GM21723 (cell line): ENCODE results near the gene ACVR1B.
"Not testable (repeated sequence)": the region's sequence is repeated elsewhere in the genome, so short reads cannot be mapped to it uniquely, and the experiment has no call there.

Experiments
- ATAC-seq: cut with Tn5 transposase; IDR thresholded peaks from one replicate; pipeline ENCODE4 v1.9.1; 2021; ENCODE audit warnings: mild to moderate bottlenecking, moderate library complexity; ENCODE audit not compliant: unreplicated experiment

Gene ACVR1B

DNA sequence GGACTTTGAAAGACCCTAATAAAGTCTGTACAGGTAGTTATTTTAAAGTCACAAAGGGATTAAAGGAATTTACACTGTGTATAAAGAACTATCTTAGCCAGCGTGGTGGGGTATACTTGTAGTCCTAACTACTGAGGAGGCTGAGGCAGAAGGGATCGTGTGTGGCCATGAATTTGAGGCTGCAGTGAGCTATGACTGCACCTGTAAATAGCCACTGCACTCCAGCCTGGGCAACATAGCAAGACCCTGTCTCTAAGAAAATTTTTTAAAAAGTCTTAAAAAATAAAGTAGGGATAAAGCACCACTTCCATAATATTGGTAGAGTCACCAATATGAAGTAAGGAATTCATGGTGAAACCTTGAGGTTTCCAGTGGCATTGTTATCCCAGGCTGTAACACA is 18.1 kb downstream of the ACVR1B start:
- no peak for ATAC-seq

DNA sequence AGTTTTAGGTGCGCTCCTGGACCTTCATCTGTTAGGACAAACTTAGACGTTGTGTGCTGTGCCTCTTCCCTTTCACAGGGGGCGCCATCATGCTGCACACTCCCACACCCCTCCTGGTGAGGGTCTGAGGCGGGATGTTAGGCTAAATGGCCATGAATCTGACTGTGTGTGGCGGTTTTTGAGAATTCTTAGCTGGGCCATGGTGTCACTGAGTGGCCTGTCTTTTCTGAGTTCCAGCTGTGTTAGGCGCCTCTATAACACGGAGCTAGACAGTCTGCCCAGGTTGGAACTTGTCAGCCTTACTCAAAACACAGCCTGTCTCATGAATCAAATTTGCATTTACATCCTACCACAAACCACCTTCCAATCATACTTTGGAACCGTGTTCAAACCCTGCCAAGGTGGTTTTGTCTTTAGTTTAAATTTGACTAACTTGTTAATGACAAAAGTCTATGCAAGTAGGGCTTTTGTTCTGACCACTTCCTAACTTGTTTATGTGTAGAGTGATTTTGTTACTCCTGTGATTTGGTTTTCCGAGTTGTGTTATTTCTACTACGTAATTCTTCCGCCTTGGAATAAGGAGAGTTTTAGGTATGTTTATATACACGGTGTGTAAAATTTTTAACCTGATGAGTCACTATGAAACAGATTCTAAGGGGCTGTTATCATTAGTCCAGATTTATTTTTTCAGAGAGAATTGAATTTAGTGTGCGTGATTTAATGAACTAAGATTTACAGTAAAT is 19.6 kb downstream of the ACVR1B start:
- ATAC-seq = peak; percentile 94

DNA sequence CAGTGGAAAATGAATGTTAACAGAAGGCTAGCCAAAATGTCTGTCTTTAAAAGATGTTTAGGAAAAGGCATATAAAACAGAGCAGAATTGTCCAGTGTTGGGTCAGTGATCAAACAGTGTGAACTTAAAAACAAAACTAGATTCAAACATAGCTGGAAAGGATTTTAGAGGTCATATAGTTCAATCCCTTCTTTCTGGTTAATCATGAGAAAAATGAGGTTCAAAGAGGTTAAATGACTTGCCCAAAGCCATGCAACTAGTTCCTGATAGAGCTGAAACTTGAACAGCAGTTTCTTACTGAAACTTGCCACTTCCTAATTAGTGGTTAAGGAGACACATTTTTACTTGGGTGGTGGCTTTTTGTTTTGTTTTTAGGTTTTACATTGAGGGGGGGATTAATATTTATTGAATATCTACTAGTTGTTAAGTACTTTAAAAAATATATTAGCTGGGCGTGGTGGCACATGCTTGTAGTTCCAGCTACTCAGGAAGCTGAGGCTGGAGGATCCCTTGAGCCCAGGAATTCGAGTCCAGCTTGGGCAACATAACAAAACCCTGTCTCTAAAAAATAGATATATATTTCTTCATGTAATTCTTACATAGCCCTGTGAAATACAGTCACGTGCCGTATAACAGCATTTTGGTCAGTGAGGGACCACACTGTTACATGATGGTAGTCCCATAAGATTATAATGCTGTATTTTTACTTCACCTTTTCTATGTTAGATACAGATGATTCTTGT is 20.4 kb downstream of the ACVR1B start:
- no peak for ATAC-seq

DNA sequence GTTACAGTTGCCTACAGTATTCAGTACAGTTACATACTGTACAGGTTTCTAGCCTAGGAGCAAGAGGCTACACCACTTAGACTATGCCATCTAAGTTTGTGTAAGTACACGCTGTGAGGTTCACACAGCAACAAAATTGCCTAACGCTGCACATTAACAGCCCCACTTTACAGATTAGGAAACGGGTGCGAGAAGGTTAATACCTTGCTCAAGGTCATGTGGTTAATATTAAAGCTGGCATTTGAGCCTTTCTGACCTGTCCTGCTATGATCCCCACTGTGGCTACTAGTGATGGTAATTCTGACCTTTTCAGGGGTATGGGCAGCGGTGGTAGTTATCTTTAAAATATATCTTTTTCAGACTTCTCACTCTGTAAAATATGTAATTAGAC is 20.9 kb downstream of the ACVR1B start:
- no peak for ATAC-seq

DNA sequence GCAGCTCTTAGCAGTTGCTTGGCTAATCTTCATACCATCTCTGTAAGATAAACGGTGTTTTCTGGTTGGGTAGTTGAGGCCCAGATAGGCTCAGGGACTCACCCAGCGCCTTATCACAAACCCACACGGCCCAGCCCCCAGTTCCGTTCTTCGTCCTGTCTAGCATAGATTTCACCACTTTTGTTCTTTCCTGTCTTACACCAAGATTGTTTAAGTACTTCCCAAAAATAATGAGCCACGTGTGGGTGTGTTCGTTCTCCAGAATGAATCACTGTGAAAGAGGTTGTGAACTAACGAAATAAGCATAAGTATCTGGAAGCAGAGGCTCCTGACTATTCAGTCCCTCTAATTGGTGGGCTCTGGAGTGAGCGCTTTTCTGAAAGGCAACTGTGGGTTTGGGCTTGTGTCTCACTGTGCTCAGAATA is 21.4 kb downstream of the ACVR1B start:
- no peak for ATAC-seq

DNA sequence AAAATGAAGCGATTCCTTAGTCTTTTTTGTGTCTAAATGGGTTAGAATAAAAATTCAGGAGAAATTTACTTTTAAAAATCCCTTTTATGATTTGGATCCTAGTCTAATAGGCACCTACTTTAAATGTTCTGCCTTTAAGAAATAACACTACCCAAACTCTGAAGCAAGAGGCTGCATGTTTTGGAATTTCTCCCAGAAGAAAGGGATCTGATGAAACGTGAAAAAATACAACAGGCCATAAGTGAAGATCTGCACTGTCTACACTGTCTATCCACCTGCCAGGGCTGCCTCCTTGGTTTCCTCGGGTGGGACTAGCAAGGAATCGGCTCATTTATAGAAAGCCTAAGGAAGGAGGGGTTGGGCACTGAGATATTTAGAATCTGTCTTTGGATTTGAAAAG is 22.1 kb downstream of the ACVR1B start:
- no peak for ATAC-seq

DNA sequence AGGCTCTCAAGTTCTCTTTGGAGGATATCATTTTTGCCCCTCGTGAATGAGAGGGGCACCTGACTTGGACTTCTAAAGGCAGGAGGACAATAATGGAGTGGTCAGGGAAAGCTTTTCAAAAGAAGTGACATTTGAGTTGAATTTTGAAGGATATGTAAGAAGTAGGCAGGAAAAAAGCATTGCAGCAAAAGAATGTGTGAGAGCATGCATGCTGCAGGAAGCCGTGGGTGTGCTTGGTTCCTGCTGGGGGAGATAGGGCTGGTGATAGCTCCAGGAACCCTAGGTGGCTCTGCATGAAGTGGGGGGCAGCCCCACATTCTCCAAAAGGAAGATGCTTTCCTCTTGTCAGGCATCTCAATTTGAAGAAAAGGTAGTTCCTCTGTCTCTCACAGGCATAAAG is 23.1 kb downstream of the ACVR1B start:
- no peak for ATAC-seq

DNA sequence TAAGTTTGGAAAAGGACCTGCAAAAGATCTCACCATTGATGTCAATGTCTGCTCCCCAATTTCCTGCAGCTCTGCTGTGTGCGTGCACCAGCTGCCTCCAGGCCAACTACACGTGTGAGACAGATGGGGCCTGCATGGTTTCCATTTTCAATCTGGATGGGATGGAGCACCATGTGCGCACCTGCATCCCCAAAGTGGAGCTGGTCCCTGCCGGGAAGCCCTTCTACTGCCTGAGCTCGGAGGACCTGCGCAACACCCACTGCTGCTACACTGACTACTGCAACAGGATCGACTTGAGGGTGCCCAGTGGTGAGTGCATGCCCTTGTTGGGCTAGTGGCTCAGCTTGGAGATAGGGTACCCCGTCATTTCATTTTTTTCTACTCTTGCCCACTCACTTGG is 23.7 kb downstream of the ACVR1B start:
- ATAC-seq = no peak

DNA sequence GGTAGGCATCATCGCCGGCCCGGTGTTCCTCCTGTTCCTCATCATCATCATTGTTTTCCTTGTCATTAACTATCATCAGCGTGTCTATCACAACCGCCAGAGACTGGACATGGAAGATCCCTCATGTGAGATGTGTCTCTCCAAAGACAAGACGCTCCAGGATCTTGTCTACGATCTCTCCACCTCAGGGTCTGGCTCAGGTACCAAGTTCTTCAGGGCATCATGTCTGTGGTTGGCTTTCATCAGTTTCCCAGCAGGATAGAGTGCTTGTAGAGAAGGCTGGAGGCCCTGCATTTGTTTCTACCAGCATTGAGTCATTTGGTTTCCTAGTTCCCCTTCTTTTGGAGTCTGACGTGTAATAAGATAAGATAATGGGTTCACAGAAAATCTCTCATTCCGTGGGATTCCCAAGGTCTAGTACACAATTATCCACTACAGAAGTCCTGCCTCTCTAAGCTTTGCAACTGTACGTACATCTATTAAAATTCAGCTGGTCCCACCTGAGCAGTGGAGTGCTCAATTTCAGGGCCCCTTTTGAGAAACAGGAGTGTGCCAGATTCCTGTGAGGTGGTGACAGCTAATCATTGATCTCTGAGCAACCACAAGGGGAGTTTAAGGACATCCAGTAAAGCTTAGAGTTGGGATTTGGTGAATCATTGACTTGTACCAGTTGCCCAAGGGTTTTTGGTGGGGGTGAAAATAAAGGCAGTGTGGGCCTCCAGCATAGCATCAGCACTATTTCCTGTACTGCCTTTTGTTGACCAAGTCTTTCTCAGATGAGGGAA is 25.1 kb downstream of the ACVR1B start:
- no peak for ATAC-seq

DNA sequence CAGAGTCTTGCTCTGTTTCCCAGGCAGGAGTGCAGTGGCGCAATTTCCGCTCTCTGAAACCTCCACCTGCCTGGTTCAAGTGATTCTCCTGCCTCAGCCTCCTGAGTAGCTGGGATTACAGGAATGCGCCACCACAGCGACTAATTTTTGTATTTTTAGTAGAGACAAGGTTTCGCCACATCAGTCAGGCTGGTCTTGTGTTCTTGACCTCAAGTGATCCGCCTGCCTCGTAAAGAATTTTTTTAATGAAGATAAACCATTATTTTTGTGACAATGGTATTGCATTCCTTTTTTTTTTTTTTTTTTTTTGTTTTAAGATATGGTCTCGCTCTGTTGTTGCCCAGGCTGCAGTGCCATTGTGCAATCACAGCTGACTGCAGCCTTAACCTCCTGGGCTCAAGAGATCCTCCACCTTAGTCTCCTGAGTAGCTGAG is 25.8 kb downstream of the ACVR1B start:
- no peak for ATAC-seq

DNA sequence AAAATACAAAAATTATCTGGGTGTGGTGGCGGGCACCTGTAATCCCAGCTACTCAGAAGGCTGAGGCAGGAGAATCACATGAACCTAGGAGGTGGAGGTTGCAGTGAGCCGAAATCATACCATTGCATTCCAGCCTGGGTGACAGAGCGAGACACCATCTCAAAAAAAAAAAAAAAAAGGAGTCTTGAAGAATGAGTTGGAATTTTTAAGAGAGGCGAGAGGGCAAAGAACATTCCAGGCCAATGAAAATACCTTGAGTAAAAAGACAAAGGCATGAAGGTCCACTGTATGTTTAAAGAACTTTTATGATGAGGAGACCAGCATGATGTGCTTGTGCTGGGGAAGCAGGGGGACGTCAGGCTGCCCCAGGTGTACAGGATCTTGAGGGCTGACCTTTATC is 27.8 kb downstream of the ACVR1B start:
- not testable (repeated sequence) for ATAC-seq

DNA sequence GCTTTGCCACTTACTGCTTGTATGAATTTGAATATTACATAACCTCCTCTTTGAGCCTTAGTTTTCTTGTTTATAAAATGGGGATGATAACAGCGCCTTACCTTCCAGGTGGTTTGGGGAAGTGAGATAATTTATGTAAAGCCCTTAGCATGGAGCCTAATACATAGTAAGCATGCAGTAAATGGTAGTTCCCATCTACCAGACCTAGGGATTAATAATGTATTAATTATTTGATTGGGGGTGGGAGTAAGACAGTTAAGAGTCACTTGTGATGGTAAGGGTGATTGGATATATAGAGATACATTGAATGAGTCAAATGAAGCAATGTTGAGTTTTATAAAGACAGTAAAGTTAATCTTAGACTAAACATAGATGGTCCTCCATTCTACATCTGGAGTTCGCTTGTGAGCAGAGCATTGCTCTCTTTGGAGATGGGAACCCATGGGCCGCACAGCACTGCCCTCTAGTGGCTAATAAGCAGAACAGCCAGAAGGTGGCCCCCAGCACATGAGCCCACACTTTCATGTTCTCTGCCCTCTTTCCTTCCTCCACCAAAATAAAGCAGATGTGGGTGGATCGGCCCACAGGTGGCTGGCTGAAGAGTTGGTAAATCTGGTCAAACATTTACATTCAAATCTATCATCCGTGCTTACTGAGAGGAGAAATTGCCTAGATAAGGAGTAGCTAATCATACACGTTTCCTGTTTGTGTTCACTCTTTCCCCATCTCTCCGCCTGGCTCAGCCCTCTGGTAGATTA is 28.7 kb downstream of the ACVR1B start:
- peak; percentile 81 for ATAC-seq

DNA sequence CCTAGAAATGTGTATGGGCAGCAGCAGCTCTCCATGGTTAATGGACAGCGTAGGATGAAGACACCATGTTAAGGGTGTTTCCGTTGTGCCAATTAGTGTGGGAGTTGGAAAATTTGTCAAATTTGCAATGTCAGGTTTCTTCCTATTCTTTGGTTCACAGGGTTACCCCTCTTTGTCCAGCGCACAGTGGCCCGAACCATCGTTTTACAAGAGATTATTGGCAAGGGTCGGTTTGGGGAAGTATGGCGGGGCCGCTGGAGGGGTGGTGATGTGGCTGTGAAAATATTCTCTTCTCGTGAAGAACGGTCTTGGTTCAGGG is 29.3 kb downstream of the ACVR1B start:
- no peak for ATAC-seq

DNA sequence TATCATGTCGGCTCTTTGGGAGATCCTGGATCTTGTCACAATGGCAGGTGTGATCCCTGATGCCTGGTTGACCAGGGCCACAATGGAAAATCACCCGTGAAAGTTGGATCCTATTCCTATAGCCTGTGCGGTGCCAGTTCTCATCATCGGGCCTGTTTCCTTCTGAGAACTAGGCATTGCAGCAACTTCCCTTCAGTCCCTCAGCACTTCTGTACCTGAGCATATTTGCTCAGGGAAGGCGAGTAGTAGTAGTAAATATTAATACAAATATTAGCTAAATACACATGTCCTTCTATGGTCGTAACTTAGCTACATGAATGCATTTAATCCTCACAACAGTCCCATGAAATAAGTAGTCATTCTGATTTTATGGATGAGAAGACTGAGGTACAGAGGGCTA is 33.2 kb downstream of the ACVR1B start:
- ATAC-seq = no peak

DNA sequence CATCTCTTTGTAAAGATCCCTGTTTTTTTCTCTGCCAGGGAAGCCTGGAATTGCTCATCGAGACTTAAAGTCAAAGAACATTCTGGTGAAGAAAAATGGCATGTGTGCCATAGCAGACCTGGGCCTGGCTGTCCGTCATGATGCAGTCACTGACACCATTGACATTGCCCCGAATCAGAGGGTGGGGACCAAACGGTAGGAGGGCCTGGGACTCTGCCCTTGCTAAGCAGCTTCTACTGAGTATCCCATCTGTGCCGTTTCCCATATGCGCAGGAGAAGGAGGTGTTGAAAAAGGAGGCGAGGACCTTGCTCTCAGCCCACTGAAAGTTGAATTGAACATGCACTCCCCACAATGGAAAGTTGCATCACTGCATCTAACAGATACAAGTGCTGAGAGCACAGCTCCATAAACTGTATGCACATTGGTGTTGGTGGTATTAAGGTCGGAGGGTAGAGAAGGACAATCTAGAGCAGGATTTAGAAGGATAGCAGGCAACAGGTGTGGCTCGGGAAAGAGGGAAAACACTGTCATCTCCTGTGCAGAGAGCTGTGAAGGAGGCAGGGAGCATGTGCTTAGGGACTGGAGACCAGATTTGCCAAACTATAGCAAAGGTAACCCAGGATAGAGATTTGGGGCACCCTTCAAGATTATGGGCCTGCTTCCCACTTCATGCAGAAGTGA is 33.8 kb downstream of the ACVR1B start:
- ATAC-seq = no peak

DNA sequence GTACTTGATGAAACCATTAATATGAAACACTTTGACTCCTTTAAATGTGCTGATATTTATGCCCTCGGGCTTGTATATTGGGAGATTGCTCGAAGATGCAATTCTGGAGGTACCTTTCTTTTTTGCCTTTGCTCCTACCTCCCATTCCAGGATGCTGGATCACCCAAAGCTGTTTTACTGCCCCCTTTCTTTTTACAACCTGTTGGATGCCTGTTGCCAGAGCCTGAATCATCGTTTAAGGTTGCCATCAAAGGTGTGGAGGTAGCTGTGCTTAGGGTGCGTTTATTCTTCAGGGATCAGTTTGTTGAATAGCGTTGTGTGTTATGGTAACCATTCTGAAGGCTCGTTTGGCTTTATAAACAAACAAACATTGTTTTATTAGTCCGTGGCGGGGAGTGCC is 35.3 kb downstream of the ACVR1B start:
- no peak for ATAC-seq

DNA sequence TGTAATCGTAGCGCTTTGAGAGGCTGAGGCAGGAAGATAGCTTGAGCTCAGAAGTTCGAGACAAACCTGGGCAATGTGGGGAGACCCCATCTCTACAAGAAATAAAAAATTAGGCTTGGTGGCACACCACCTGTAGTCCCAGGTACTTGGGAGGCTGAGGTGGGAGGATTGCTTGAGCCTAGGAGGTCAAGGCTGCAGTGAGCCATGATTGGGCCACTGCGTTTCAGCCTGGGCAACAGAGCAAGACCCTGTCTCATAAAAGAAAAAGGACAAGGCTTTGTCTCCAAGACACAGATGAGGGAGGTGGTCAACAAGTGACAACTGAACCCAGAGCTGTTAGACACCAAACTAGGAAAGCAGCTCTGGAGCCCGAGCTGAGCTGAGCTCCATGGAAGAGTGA is 40.7 kb downstream of the ACVR1B start:
- ATAC-seq = no peak

DNA sequence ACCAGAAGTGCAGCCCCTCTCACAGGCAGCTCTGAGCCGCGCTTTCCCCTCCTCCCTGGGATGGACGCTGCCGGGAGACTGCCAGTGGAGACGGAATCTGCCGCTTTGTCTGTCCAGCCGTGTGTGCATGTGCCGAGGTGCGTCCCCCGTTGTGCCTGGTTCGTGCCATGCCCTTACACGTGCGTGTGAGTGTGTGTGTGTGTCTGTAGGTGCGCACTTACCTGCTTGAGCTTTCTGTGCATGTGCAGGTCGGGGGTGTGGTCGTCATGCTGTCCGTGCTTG is 43.0 kb downstream of the ACVR1B start:
- no peak for ATAC-seq

DNA sequence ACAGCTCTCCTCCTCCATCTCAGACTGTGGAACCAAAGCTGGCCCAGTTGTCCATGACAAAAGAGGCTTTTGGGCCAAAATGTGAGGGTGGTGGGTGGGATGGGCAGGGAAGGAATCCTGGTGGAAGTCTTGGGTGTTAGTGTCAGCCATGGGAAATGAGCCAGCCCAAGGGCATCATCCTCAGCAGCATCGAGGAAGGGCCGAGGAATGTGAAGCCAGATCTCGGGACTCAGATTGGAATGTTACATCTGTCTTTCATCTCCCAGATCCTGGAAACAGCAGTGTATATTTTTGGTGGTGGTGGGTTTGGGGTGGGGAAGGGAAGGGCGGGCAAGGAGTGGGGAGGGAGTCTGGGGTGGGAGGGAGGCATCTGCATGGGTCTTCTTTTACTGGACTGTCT is 43.5 kb downstream of the ACVR1B start:
- ATAC-seq = no peak

DNA sequence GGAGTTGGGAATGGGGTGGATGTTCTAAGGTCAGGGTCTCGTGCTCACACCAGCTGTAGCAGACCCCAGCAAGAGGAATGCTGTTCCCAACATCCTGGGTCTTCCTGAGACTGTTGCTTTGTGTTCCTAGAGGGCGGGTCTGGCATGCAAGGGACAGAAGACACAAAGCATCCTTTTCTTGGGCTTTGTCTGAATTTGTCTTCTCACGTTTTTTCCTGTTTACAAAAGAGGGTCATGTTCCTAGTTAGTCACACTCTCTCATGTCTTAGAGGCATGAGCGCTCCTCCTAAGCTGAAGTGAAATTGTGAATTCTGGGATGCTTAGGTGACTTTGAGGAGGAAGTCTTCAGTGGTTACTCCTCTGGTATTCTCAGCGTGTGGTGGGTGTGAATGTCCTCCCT is 45.6 kb downstream of the ACVR1B start:
- no peak for ATAC-seq

DNA sequence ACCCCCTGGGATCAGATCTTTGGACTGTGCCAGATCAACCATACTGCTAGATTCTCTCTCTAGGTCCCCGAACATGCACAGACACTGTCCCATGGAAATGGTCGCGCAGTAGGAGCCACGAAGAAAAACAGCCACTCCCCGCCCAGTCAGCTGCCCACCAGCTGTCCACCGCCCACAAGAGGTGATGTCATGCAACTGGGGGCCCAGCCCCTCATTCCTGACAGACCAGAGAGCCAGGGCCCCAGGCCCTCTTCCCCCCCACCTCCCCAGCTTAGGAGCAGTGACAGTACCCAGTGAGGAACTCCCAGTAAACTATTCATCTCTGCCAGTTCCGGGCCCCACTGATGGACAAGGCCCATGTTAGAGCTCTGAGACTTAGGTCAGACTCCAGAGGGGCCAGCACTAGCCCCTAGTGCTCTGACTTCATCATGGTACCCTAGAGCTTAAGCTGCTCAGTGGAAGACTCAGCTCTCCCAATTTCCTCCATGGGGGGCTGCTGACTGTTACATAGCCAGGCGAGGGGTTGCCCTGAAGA is 51.6 kb downstream of the ACVR1B start:
- no peak for ATAC-seq
